GM12874 (cell line): ENCODE results near the gene PHAF1.

Experiments
- CTCF ChIP-seq: IDR thresholded peaks from 2 replicates; pipeline ENCODE4 v1.5.1; 2011; ENCODE audit warnings: low read depth, mild to moderate bottlenecking, control low read depth, low read length, moderate library complexity; ENCODE audit not compliant: insufficient read depth

The PHAF1 gene

GRCh38 chr16:67137605-67138004, 27.9 kb downstream of the PHAF1 start:
- TF ChIP-seq CTCF = no peak

GRCh38 chr16:67141391-67141790, 31.6 kb downstream of the PHAF1 start:
- TF ChIP-seq CTCF = no peak

- TF ChIP-seq CTCF = no peak
Observed at GRCh38 chr16:67142342-67142741, 32.6 kb downstream of the PHAF1 start.

GRCh38 chr16:67144943-67145342, 35.2 kb downstream of the PHAF1 start:
- TF ChIP-seq CTCF = no peak

- TF ChIP-seq CTCF = no peak
Observed at GRCh38 chr16:67145746-67146145, 36.0 kb downstream of the PHAF1 start.

GRCh38 chr16:67146523-67147357, 37.0 kb downstream of the PHAF1 start:
- no peak for TF ChIP-seq CTCF

- TF ChIP-seq CTCF = no peak
Observed at GRCh38 chr16:67147437-67148140, 37.8 kb downstream of the PHAF1 start.
